ENCODE data around the gene SLC35D3. TPM values are rescaled to one million over a fixed set of nuclear protein-coding genes. Genes with fewer than 3 reads are reported as not detected.

The SLC35D3 gene
- total and polyA plus RNA-seq, 2 donors (not counting 1 experiment from before 2014, with no cell fraction given), result not detected

- Histone ChIP-seq H3K9ac (ENCODE audit: insufficient read depth, low read length) (no peak overlapping the region), H3K27me3 (ENCODE audit: control insufficient read depth, insufficient read depth, low read length) (no peaks in the 10 kb centered on the region), H3K36me3 (ENCODE audit: control insufficient read depth, insufficient read depth, low read length) (no peaks in the 10 kb centered on the region), H3K4me3 (replicated peaks in 1 of 4; ENCODE audit: control extremely low read depth in 1 of 4, insufficient read depth in 1 of 4, low read depth in 3 of 4, low read length in 4 of 4) (no peak overlapping the region), H3K9me3 (ENCODE audit: control insufficient read depth, insufficient read depth, low read depth, low read length) (no peaks in the 10 kb centered on the region), H3K4me1 (ENCODE audit: control insufficient read depth, extremely low read depth, insufficient read depth, low read length) (no peaks in the 10 kb centered on the region), H3K27ac (ENCODE audit: insufficient read depth, low read length) (no peak overlapping the region), H3K4me2 (ENCODE audit: extremely low read depth, insufficient read depth, low read length) (no peak overlapping the region), H3K79me2 (ENCODE audit: control insufficient read depth, insufficient read depth, low read length) (no peaks in the 10 kb centered on the region), H2AFZ (ENCODE audit: low read length) (no peak overlapping the region), H4K20me1 (ENCODE audit: control insufficient read depth, extremely low read depth, insufficient read depth, low read length) (no peaks in the 10 kb centered on the region)
- no peak for TF ChIP-seq CTCF (conservative IDR thresholded peaks at IDR 0.05 in 1 of 2, IDR thresholded peaks at IDR 0.05 in 1 of 2; ENCODE audit: low read depth in 1 of 2, low read length in 2 of 2)
- no peak for TF ChIP-seq EZH2 (IDR thresholded peaks at IDR 0.05; ENCODE audit: low read length, missing control alignments)
- no peak for DNase-seq (ENCODE audit: low read depth in 2 of 2)
These were observed 41.2 kb upstream of the SLC35D3 start for GRCh38 chr6:136880748-136881460.

GRCh38 chr6:136886091-136886490 is 36.0 kb upstream of the SLC35D3 start:
- no peaks in the 10 kb centered on the region for H3K36me3 ChIP-seq (ENCODE audit: control insufficient read depth, insufficient read depth, low read length)
- H3K9ac ChIP-seq (ENCODE audit: insufficient read depth, low read length), result no peak overlapping the region
- H3K4me1 ChIP-seq (ENCODE audit: control insufficient read depth, extremely low read depth, insufficient read depth, low read length), result no peaks in the 10 kb centered on the region
- no peaks in the 10 kb centered on the region for H3K9me3 ChIP-seq (ENCODE audit: control insufficient read depth, insufficient read depth, low read depth, low read length)
- DNase-seq (ENCODE audit: low read depth in 2 of 2), result no peak
- no peak for TF ChIP-seq CTCF (conservative IDR thresholded peaks at IDR 0.05 in 1 of 2, IDR thresholded peaks at IDR 0.05 in 1 of 2; ENCODE audit: low read depth in 1 of 2, low read length in 2 of 2)
- no peak for TF ChIP-seq EZH2 (IDR thresholded peaks at IDR 0.05; ENCODE audit: low read length, missing control alignments)
- H3K4me2 ChIP-seq (ENCODE audit: extremely low read depth, insufficient read depth, low read length), result no peak overlapping the region
- H3K27me3 ChIP-seq (ENCODE audit: control insufficient read depth, insufficient read depth, low read length), result no peaks in the 10 kb centered on the region
- H2AFZ ChIP-seq (ENCODE audit: low read length), result no peak overlapping the region
- H4K20me1 ChIP-seq (ENCODE audit: control insufficient read depth, extremely low read depth, insufficient read depth, low read length), result no peaks in the 10 kb centered on the region
- no peak overlapping the region for H3K4me3 ChIP-seq (replicated peaks in 1 of 4; ENCODE audit: control extremely low read depth in 1 of 4, insufficient read depth in 1 of 4, low read depth in 3 of 4, low read length in 4 of 4)
- H3K79me2 ChIP-seq (ENCODE audit: control insufficient read depth, insufficient read depth, low read length), result no peaks in the 10 kb centered on the region
- no peak overlapping the region for H3K27ac ChIP-seq (ENCODE audit: insufficient read depth, low read length)

- H3K4me2 ChIP-seq (ENCODE audit: extremely low read depth, insufficient read depth, low read length), result no peak overlapping the region
These were observed 34.1 kb upstream of the SLC35D3 start for GRCh38 chr6:136887953-136888352.

More at GRCh38 chr6:136887953-136888352, 34.1 kb upstream of the SLC35D3 start:
- Histone ChIP-seq H4K20me1 (ENCODE audit: control insufficient read depth, extremely low read depth, insufficient read depth, low read length) (no peaks in the 10 kb centered on the region), H3K9me3 (ENCODE audit: control insufficient read depth, insufficient read depth, low read depth, low read length) (no peaks in the 10 kb centered on the region), H3K79me2 (ENCODE audit: control insufficient read depth, insufficient read depth, low read length) (no peaks in the 10 kb centered on the region), H3K36me3 (ENCODE audit: control insufficient read depth, insufficient read depth, low read length) (no peaks in the 10 kb centered on the region), H3K9ac (ENCODE audit: insufficient read depth, low read length) (no peak overlapping the region), H3K27me3 (ENCODE audit: control insufficient read depth, insufficient read depth, low read length) (no peaks in the 10 kb centered on the region), H2AFZ (ENCODE audit: low read length) (no peak overlapping the region), H3K4me3 (replicated peaks in 1 of 4; ENCODE audit: control extremely low read depth in 1 of 4, insufficient read depth in 1 of 4, low read depth in 3 of 4, low read length in 4 of 4) (no peak overlapping the region), H3K4me1 (ENCODE audit: control insufficient read depth, extremely low read depth, insufficient read depth, low read length) (no peaks in the 10 kb centered on the region), H3K27ac (ENCODE audit: insufficient read depth, low read length) (no peak overlapping the region)
- TF ChIP-seq EZH2 (IDR thresholded peaks at IDR 0.05; ENCODE audit: low read length, missing control alignments) (no peak), CTCF (conservative IDR thresholded peaks at IDR 0.05 in 1 of 2, IDR thresholded peaks at IDR 0.05 in 1 of 2; ENCODE audit: low read depth in 1 of 2, low read length in 2 of 2) (no peak)
- DNase-seq (ENCODE audit: low read depth in 2 of 2), result no peak

Measured in fibroblast of lung (primary cell).